PC-3 (cell line): ENCODE measurements around the gene FBLIM1.

ENCODE experiments used
- EZH2 ChIP-seq: fragments of 300-600 bp; sonication (generic); IDR thresholded peaks from one replicate; pipeline ENCODE4 v1.6.1; 2017; ENCODE audit warnings: antibody characterized with exemption, mild to moderate bottlenecking, low read length; ENCODE audit not compliant: unreplicated experiment
- EZH2phosphoT487 ChIP-seq: fragments of 300-600 bp; sonication (generic); IDR thresholded peaks from 2 replicates; pipeline ENCODE4 v1.6.1; 2018; ENCODE audit warnings: mild to moderate bottlenecking, antibody characterized with exemption, low read length, borderline replicate concordance
- TF ChIP-seq, protein P1 (sequence below): fragments of 300-600 bp; sonication (generic); conservative IDR thresholded peaks from 2 replicates; pipeline ENCODE4 v1.5.1; 2017; ENCODE audit warnings: antibody characterized with exemption, low read depth, mild to moderate bottlenecking, low read length

GRCh38 chr1:15748690-15749398 is 9.8 kb upstream of the FBLIM1 start:
- TF ChIP-seq, protein P1, sequence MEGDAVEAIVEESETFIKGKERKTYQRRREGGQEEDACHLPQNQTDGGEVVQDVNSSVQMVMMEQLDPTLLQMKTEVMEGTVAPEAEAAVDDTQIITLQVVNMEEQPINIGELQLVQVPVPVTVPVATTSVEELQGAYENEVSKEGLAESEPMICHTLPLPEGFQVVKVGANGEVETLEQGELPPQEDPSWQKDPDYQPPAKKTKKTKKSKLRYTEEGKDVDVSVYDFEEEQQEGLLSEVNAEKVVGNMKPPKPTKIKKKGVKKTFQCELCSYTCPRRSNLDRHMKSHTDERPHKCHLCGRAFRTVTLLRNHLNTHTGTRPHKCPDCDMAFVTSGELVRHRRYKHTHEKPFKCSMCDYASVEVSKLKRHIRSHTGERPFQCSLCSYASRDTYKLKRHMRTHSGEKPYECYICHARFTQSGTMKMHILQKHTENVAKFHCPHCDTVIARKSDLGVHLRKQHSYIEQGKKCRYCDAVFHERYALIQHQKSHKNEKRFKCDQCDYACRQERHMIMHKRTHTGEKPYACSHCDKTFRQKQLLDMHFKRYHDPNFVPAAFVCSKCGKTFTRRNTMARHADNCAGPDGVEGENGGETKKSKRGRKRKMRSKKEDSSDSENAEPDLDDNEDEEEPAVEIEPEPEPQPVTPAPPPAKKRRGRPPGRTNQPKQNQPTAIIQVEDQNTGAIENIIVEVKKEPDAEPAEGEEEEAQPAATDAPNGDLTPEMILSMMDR: no peak
- no peak for TF ChIP-seq EZH2phosphoT487
- TF ChIP-seq EZH2: no peak
